ENCODE measurements around the gene GLIPR2. TPM values are rescaled to one million over a fixed set of nuclear protein-coding genes. Genes with fewer than 3 reads are reported as not detected.
A peak's percentile ranks its signal among the peaks of the same experiment; 100 is the strongest.

Gene GLIPR2
- total and polyA plus RNA-seq, 2 of the 13 experiments (the other 11 are each of a cell fraction or from before 2014, with no cell fraction given), result 0.08 to 0.42 TPM

- no peak for TF ChIP-seq ZNF318 (CRISPR knock-in tag; IDR thresholded peaks at IDR 0.05)
- TF ChIP-seq DNMT3B (CRISPR knock-in tag; conservative IDR thresholded peaks at IDR 0.05), result no peak
- TF ChIP-seq GATAD1 (CRISPR knock-in tag; IDR thresholded peaks at IDR 0.05), result no peak
- no peak for TF ChIP-seq PRMT3 (CRISPR knock-in tag; IDR thresholded peaks at IDR 0.05; ENCODE audit: borderline replicate concordance, low read depth)
- no peak for TF ChIP-seq AKNA (CRISPR knock-in tag; IDR thresholded peaks at IDR 0.05; ENCODE audit: borderline replicate concordance)
- TF ChIP-seq HNRNPUL1 (IDR thresholded peaks at IDR 0.05; ENCODE audit: low read depth, low read length), result no peak
- no peak for TF ChIP-seq KDM4B (CRISPR knock-in tag; IDR thresholded peaks at IDR 0.05)
- TF ChIP-seq SOX5 (CRISPR knock-in tag; IDR thresholded peaks at IDR 0.05; ENCODE audit: borderline replicate concordance), result 0 out of 2 replicates have a peak, but pooled peaks have one; percentile 9
- TF ChIP-seq RBFOX2 (IDR thresholded peaks at IDR 0.05; ENCODE audit: low read depth, low read length), result no peak
- TF ChIP-seq NKX3-1 (CRISPR knock-in tag; IDR thresholded peaks at IDR 0.05), result no peak
- TF ChIP-seq NCOA2 (CRISPR knock-in tag; IDR thresholded peaks at IDR 0.05), result no peak
- TF ChIP-seq HNRNPH1 (optimal IDR thresholded peaks at IDR 0.05; ENCODE audit: low read depth, low read length), result no peak
- no peak for TF ChIP-seq E2F5 (CRISPR knock-in tag; conservative IDR thresholded peaks at IDR 0.05)
- TF ChIP-seq XRCC5 (optimal IDR thresholded peaks at IDR 0.05; ENCODE audit: low read length), result peak; percentile 40
- no peak for TF ChIP-seq KDM1A (CRISPR knock-in tag; IDR thresholded peaks at IDR 0.05)
These were observed 33.6 kb upstream of the GLIPR2 start (continued) for GRCh38 chr9:36102742-36103495.
